GM18505 (cell line): ENCODE results near the gene CYB561D1.
"Not testable (repeated sequence)": the region's sequence is repeated elsewhere in the genome, so short reads cannot be mapped to it uniquely, and the experiment has no call there.

Source experiments
- ATAC-seq: cut with Tn5 transposase; IDR thresholded peaks from one replicate; pipeline ENCODE4 v1.9.1; 2021; ENCODE audit not compliant: unreplicated experiment
- POLR2A ChIP-seq: IDR thresholded peaks from 4 replicates; pipeline ENCODE4 v1.6.1; 2011; ENCODE audit warnings: borderline replicate concordance; ENCODE audit not compliant: insufficient read depth, insufficient read length; ENCODE audit errors: extremely low read depth

Gene CYB561D1

GRCh38 chr1:109493805-109494539 is at the start of gene CYB561D1:
Gene CYB561D1 (plus strand): TSS chr1:109494094. CDS start chr1:109494140, 46 bp downstream.
- peak; percentile 89 for ATAC-seq
- peak; percentile 91 for TF ChIP-seq POLR2A

GRCh38 chr1:109444346-109444745 is 49.5 kb upstream of the CYB561D1 start:
- no peak for ATAC-seq
- TF ChIP-seq POLR2A = no peak

- not testable (repeated sequence) for ATAC-seq
Observed at GRCh38 chr1:109445949-109446695, 47.8 kb upstream of the CYB561D1 start.

- no peak for ATAC-seq
- no peak for TF ChIP-seq POLR2A
Observed at GRCh38 chr1:109447524-109447923, 46.4 kb upstream of the CYB561D1 start.

GRCh38 chr1:109454497-109455133 is 39.3 kb upstream of the CYB561D1 start:
- ATAC-seq = no peak
- no peak for TF ChIP-seq POLR2A

- ATAC-seq = no peak
- TF ChIP-seq POLR2A = no peak
Observed at GRCh38 chr1:109457819-109458218, 36.1 kb upstream of the CYB561D1 start.

GRCh38 chr1:109466125-109466451 is 27.8 kb upstream of the CYB561D1 start:
- TF ChIP-seq POLR2A = no peak
- ATAC-seq = no peak

GRCh38 chr1:109466452-109467300 is 27.2 kb upstream of the CYB561D1 start, which contains the start of gene SYPL2:
Gene SYPL2 (plus strand): TSS chr1:109466546. CDS start chr1:109466844, 298 bp downstream.
- ATAC-seq = no peak
- TF ChIP-seq POLR2A = no peak

GRCh38 chr1:109467301-109467777 is 26.6 kb upstream of the CYB561D1 start:
- TF ChIP-seq POLR2A = no peak

GRCh38 chr1:109468061-109468460 is 25.8 kb upstream of the CYB561D1 start:
- no peak for ATAC-seq
- no peak for TF ChIP-seq POLR2A

More at GRCh38 chr1:109467301-109467777, 26.6 kb upstream of the CYB561D1 start:
- no peak for ATAC-seq

- no peak for TF ChIP-seq POLR2A
- ATAC-seq = no peak
Observed at GRCh38 chr1:109468903-109469302, 25.0 kb upstream of the CYB561D1 start.

- ATAC-seq = no peak
- TF ChIP-seq POLR2A = no peak
Observed at GRCh38 chr1:109470245-109470644, 23.6 kb upstream of the CYB561D1 start.

- no peak for TF ChIP-seq POLR2A
- no peak for ATAC-seq
Observed at GRCh38 chr1:109472779-109473178, 21.1 kb upstream of the CYB561D1 start.

- ATAC-seq = not testable (repeated sequence)
Observed at GRCh38 chr1:109473284-109474057, 20.4 kb upstream of the CYB561D1 start.
